M059J (cell line): ENCODE data around the gene FGGY. TPM values are rescaled to one million over a fixed set of nuclear protein-coding genes. Genes with fewer than 3 reads are reported as not detected.
"Not testable (repeated sequence)": the region's sequence is repeated elsewhere in the genome, so short reads cannot be mapped to it uniquely, and the experiment has no call there.

Source experiments
- DNase-seq: peaks from one replicate; pipeline ENCODE4 v3.0.0-alpha.2; 2012; ENCODE audit warnings: low read depth
- total RNA-seq: library from RNA; depleted of rRNA; stranded (reverse); fragments of >200 nt; shearing (Covaris generic); gene quantifications from 2 replicates; pipeline ENCODE4 v1.2.3, GENCODE V29; 2014

Gene FGGY
- total RNA-seq, 1 experiment from 2014 or later = 5.4 TPM

GRCh38 chr1:59443310-59443709, 146.4 kb downstream of the FGGY start:
- peak; percentile 22 for DNase-seq

GRCh38 chr1:59444520-59444919, 147.6 kb downstream of the FGGY start:
- no peak for DNase-seq

- DNase-seq = peak; percentile 68
Observed at GRCh38 chr1:59445040-59445439, 148.1 kb downstream of the FGGY start.

GRCh38 chr1:59446257-59446901, 149.5 kb downstream of the FGGY start:
- peak; percentile 77 for DNase-seq

GRCh38 chr1:59452026-59452425, 155.1 kb downstream of the FGGY start:
- DNase-seq = no peak

- no peak for DNase-seq
Observed at GRCh38 chr1:59452559-59452958, 155.7 kb downstream of the FGGY start.

- DNase-seq = peak; percentile 53
Observed at GRCh38 chr1:59453297-59453968, 156.5 kb downstream of the FGGY start.

GRCh38 chr1:59455206-59455605, 158.3 kb downstream of the FGGY start:
- DNase-seq = peak; percentile 80

GRCh38 chr1:59457786-59458185, 160.9 kb downstream of the FGGY start:
- DNase-seq = no peak

GRCh38 chr1:59458884-59459283, 162.0 kb downstream of the FGGY start:
- DNase-seq = no peak

- DNase-seq = not testable (repeated sequence)
Observed at GRCh38 chr1:59462942-59463341, 166.0 kb downstream of the FGGY start.

- not testable (repeated sequence) for DNase-seq
Observed at GRCh38 chr1:59465478-59465877, 168.6 kb downstream of the FGGY start.

- DNase-seq = no peak
Observed at GRCh38 chr1:59468828-59469428, 172.0 kb downstream of the FGGY start.

GRCh38 chr1:59471991-59472570, 175.2 kb downstream of the FGGY start:
- DNase-seq = not testable (repeated sequence)

GRCh38 chr1:59473831-59474230, 176.9 kb downstream of the FGGY start:
- DNase-seq = no peak

GRCh38 chr1:59474496-59474895, 177.6 kb downstream of the FGGY start:
- no peak for DNase-seq

- no peak for DNase-seq
Observed at GRCh38 chr1:59475737-59476136, 178.8 kb downstream of the FGGY start.

- DNase-seq = peak; percentile 96
Observed at GRCh38 chr1:59477286-59477685, 180.4 kb downstream of the FGGY start.

GRCh38 chr1:59477867-59478266, 181.0 kb downstream of the FGGY start:
- no peak for DNase-seq

GRCh38 chr1:59478822-59479221, 181.9 kb downstream of the FGGY start:
- no peak for DNase-seq

GRCh38 chr1:59480188-59480888, 183.4 kb downstream of the FGGY start:
- no peak for DNase-seq

- peak; percentile 88 for DNase-seq
Observed at GRCh38 chr1:59481881-59482505, 185.1 kb downstream of the FGGY start.
